Natural killer cell (primary cell): Measurements from ENCODE around the gene ATP5ME. TPM values are rescaled to one million over a fixed set of nuclear protein-coding genes. Genes with fewer than 3 reads are reported as not detected.

Experiments used
- ATAC-seq, 3 donors: fragments of 150-1000 bp in 2 of 3; fragments of 200-7000 bp in 1 of 3; cut with Tn5 transposase; 1 replicate in 1 of 3; 2 replicates in 2 of 3; pipeline ENCODE4 v1.10.0; 2021; ENCODE audit warnings: mild to moderate bottlenecking in 2 of 3, moderate library complexity in 2 of 3
- DNase-seq, 2 donors: peaks; one replicate each; pipeline versions ENCODE4 v3.0.0 to v3.0.0-alpha.2; 2013 to 2021; ENCODE audit warnings: mixed read lengths in 1 of 2
- H3K27ac ChIP-seq: one replicate; pipeline ENCODE4 v1.5.1; 2013; ENCODE audit warnings: mild to moderate bottlenecking, low read length
- H3K27me3 ChIP-seq: one replicate; pipeline ENCODE4 v1.6.1; 2013; ENCODE audit warnings: low read length; ENCODE audit not compliant: control insufficient read depth, insufficient read depth
- H3K36me3 ChIP-seq: one replicate; pipeline ENCODE4 v1.6.1; 2013; ENCODE audit warnings: low read length; ENCODE audit not compliant: control insufficient read depth, insufficient read depth
- H3K4me1 ChIP-seq: one replicate; pipeline ENCODE4 v1.6.1; 2013; ENCODE audit warnings: low read length; ENCODE audit not compliant: control insufficient read depth, insufficient read depth
- H3K4me3 ChIP-seq: one replicate; pipeline ENCODE4 v1.5.1; 2013; ENCODE audit warnings: low read length
- H3K9me3 ChIP-seq: one replicate; pipeline ENCODE4 v1.6.1; 2013; ENCODE audit warnings: low read length; ENCODE audit not compliant: control insufficient read depth, insufficient read depth
- H3K27ac Mint-ChIP-seq, 2 donors: one replicate each; pipeline ENCODE4 v1.8.0; 2022; ENCODE audit warnings: mild to moderate bottlenecking in 2 of 2, mixed read lengths in 2 of 2, moderate library complexity in 1 of 2
- H3K27me3 Mint-ChIP-seq, 2 donors: one replicate each; pipeline ENCODE4 v1.8.0; 2022; ENCODE audit warnings: low read depth in 2 of 2, mixed read lengths in 2 of 2
- H3K36me3 Mint-ChIP-seq: one replicate; pipeline ENCODE4 v1.8.0; 2022; ENCODE audit warnings: mixed read lengths
- H3K4me1 Mint-ChIP-seq, 2 donors: one replicate each; pipeline ENCODE4 v1.8.0; 2022; ENCODE audit warnings: mixed read lengths in 2 of 2
- H3K4me3 Mint-ChIP-seq: one replicate; pipeline ENCODE4 v1.8.0; 2022; ENCODE audit warnings: mild to moderate bottlenecking, moderate library complexity, mixed read lengths
- H3K9me3 Mint-ChIP-seq, 2 donors: one replicate each; pipeline ENCODE4 v1.8.0; 2022; ENCODE audit warnings: mixed read lengths in 2 of 2
- CTCF ChIP-seq: fragments of 200-600 bp; IDR thresholded peaks from one replicate; pipeline ENCODE4 v1.8.0; 2022; ENCODE audit warnings: antibody characterized with exemption
- WGBS: methylation state at CpG from one replicate; pipeline ENCODE4 v1.1.7; 2013; ENCODE audit warnings: missing lambda C conversion rate; ENCODE audit not compliant: insufficient coverage; 5-methylcytosine and 5-hydroxymethylcytosine counted together
- intact Hi-C: fragments of 100-400 bp; cut with micrococcal nuclease; formaldehyde crosslinking; loops from one replicate; pipeline ENCODE4 v1.14.2; 2022
- total RNA-seq, 4 donors: library from RNA; stranded (reverse); fragments of 120-200 nt in 1 of 4; gene quantifications; one replicate each; pipeline versions ENCODE4 v1.2.3 to v1.2.4, GENCODE V29; 2013 to 2022

Gene ATP5ME
- total RNA-seq, 3 donors from 2014 or later (not counting 1 experiment from before 2014, with no cell fraction given), result 114 to 140 (median 136) TPM

- peak overlapping the region in 1 of 2 donors; percentile 64 for H3K27ac Mint-ChIP-seq
- no peak for DNase-seq
- Histone ChIP-seq H3K27ac (no peak overlapping the region), H3K27me3 (no peaks in the 10 kb centered on the region), H3K9me3 (no peaks in the 10 kb centered on the region), H3K4me3 (no peak overlapping the region), H3K4me1 (peaks cover 25% of the 10 kb centered on the region), H3K36me3 (no peaks in the 10 kb centered on the region)
- no peak for TF ChIP-seq CTCF
- peaks cover 24 to 53% of the 10 kb centered on the region in 2 donors for H3K4me1 Mint-ChIP-seq
- 86% methylated on average over 3 of the region's 3 CpGs for WGBS
- no peaks in the 10 kb centered on the region for H3K9me3 Mint-ChIP-seq
- no peak overlapping the region for H3K4me3 Mint-ChIP-seq
- no peaks in the 10 kb centered on the region for H3K36me3 Mint-ChIP-seq
- ATAC-seq, result no peak
- intact Hi-C loops, result no loop called here
- H3K27me3 Mint-ChIP-seq, result no peaks in the 10 kb centered on the region
These were observed 38.0 kb upstream of the ATP5ME start for GRCh38 chr4:712093-712492.

GRCh38 chr4:710916-711315 is 36.8 kb upstream of the ATP5ME start:
- no peak overlapping the region for H3K4me3 ChIP-seq
- H3K9me3 Mint-ChIP-seq, result no peaks in the 10 kb centered on the region
- peaks cover 24 to 53% of the 10 kb centered on the region in 2 donors for H3K4me1 Mint-ChIP-seq
- H3K36me3 ChIP-seq, result no peaks in the 10 kb centered on the region
- H3K27ac Mint-ChIP-seq, result no peak overlapping the region
- ATAC-seq (no peak), DNase-seq (no peak)
- H3K9me3 ChIP-seq, result no peaks in the 10 kb centered on the region
- TF ChIP-seq CTCF, result no peak
- no peaks in the 10 kb centered on the region for H3K27me3 ChIP-seq
- intact Hi-C loops, result no loop called here
- H3K27me3 Mint-ChIP-seq, result no peaks in the 10 kb centered on the region
- peaks cover 34% of the 10 kb centered on the region for H3K4me1 ChIP-seq
- no peak overlapping the region for H3K4me3 Mint-ChIP-seq
- no peak overlapping the region for H3K27ac ChIP-seq
- WGBS, result 94% methylated on average over 13 of the region's 13 CpGs
- H3K36me3 Mint-ChIP-seq, result no peaks in the 10 kb centered on the region

GRCh38 chr4:710116-710515 is 36.0 kb upstream of the ATP5ME start:
- H3K27ac ChIP-seq, result no peak overlapping the region
- H3K27me3 ChIP-seq, result no peaks in the 10 kb centered on the region
- Mint-ChIP-seq H3K27me3 (no peaks in the 10 kb centered on the region), H3K36me3 (no peaks in the 10 kb centered on the region), H3K9me3 (no peaks in the 10 kb centered on the region), H3K4me3 (peak overlapping the region; percentile 31), H3K27ac (peak overlapping the region; percentile 44 to 69), H3K4me1 (peaks cover 20 to 53% of the 10 kb centered on the region in 2 donors)
- no peak for TF ChIP-seq CTCF
- H3K4me3 ChIP-seq, result no peak overlapping the region
- no peaks in the 10 kb centered on the region for H3K36me3 ChIP-seq
- H3K9me3 ChIP-seq, result no peaks in the 10 kb centered on the region
- DNase-seq (no peak), ATAC-seq (no peak)
- WGBS, result 97% methylated on average over 9 of the region's 9 CpGs
- H3K4me1 ChIP-seq, result peaks cover 37% of the 10 kb centered on the region
- intact Hi-C loops, result no loop called here

- peaks cover 35% of the 10 kb centered on the region for H3K4me1 ChIP-seq
- no peak for DNase-seq
- H3K27ac ChIP-seq, result no peak overlapping the region
- no peaks in the 10 kb centered on the region for H3K9me3 ChIP-seq
- Mint-ChIP-seq H3K27me3 (no peaks in the 10 kb centered on the region), H3K4me1 (peaks cover 14 to 52% of the 10 kb centered on the region in 2 donors), H3K27ac (peak overlapping the region in 1 of 2 donors; percentile 44), H3K4me3 (no peak overlapping the region), H3K9me3 (no peaks in the 10 kb centered on the region), H3K36me3 (no peaks in the 10 kb centered on the region)
- WGBS, result 97% methylated on average over 6 of the region's 6 CpGs
- no peaks in the 10 kb centered on the region for H3K27me3 ChIP-seq
- no peak for ATAC-seq
- TF ChIP-seq CTCF, result no peak
- no peaks in the 10 kb centered on the region for H3K36me3 ChIP-seq
- no peak overlapping the region for H3K4me3 ChIP-seq
- intact Hi-C loops, result loop anchor here (5.0 kb wide), 1 partner anchor 73 kb away; no protein-coding TSS in a partner anchor
These were observed 35.3 kb upstream of the ATP5ME start for GRCh38 chr4:709348-709747.
